ENCODE measurements around the gene CYP3A7. TPM values are rescaled to one million over a fixed set of nuclear protein-coding genes. Genes with fewer than 3 reads are reported as not detected.

Gene CYP3A7
- total RNA-seq, 4 donors from 2014 or later: not detected

DNA sequence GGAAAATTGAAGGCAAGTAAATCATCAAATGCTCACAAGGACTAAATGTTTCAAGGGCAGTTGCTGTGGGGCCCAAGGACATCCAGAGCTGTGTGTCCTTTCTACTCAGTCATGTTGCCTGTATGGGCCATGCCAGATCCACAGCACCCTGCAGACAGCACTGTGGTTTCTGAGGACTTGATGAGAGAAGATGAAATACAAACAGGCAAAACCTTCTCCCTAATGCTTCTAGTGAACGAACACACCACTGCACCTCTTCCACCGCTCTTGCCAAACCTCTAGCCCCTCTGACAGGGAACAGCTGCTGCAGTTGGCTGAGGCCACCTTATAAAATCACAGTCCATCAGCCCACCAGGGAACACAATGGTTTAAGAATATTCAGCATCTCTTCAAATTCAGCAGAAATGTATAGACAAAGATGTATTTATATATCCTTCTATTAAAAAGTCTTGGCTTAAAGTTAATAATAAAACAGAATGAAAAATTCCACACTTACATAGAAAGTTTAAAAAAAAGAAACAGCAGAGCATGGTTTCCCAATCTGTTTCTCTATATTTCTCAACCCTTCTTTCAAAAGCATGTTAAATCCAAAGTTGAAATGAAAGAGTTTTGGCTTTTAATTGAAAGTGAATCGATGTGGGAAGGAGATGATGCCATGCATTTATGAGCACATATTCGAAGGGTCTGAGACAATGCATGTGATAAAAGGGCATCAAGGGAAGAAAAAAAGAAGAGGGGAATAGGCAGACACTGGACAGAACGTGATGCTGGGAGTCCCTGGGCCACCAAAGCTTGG, 14.0 kb downstream of the CYP3A7 start:
- TF ChIP-seq, protein P1, sequence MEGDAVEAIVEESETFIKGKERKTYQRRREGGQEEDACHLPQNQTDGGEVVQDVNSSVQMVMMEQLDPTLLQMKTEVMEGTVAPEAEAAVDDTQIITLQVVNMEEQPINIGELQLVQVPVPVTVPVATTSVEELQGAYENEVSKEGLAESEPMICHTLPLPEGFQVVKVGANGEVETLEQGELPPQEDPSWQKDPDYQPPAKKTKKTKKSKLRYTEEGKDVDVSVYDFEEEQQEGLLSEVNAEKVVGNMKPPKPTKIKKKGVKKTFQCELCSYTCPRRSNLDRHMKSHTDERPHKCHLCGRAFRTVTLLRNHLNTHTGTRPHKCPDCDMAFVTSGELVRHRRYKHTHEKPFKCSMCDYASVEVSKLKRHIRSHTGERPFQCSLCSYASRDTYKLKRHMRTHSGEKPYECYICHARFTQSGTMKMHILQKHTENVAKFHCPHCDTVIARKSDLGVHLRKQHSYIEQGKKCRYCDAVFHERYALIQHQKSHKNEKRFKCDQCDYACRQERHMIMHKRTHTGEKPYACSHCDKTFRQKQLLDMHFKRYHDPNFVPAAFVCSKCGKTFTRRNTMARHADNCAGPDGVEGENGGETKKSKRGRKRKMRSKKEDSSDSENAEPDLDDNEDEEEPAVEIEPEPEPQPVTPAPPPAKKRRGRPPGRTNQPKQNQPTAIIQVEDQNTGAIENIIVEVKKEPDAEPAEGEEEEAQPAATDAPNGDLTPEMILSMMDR (IDR thresholded peaks at IDR 0.05; ENCODE audit: low read depth): no peak

DNA sequence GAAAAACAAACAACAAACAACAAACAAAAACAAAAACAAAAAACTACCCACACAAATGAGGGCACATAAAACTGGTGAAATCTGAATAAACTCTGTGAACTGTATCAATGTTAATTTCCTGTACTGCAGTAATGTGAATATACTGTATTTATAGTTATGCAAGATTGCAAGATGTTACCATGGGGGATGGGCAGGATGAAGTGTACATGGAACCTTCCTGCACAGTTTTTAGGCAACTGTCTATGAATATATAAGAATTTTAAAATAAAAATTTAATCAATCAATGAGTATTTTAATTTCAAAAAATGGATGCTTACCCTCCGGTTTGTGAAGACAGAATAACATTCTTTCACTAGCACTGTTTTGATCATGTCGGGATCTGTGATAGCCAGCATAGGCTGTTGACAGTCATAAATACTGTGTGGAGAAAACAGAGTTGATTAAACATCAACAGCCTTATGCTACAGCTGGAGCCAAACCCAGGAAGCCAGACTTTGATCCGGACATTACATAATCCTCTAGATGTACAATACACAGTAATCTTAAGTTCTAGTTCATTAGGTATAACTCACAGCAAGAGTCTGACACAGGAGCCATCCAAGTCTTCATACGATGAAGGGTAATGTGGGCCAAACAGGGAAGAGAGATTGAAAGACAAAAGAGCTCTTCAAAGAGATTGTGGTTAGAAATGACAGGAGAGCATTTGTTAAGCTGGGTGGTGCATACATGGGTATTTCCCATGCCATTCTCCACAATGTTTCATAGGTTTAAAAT, 14.8 kb downstream of the CYP3A7 start:
- TF ChIP-seq, protein P1 (IDR thresholded peaks at IDR 0.05; ENCODE audit: low read depth): no peak

DNA sequence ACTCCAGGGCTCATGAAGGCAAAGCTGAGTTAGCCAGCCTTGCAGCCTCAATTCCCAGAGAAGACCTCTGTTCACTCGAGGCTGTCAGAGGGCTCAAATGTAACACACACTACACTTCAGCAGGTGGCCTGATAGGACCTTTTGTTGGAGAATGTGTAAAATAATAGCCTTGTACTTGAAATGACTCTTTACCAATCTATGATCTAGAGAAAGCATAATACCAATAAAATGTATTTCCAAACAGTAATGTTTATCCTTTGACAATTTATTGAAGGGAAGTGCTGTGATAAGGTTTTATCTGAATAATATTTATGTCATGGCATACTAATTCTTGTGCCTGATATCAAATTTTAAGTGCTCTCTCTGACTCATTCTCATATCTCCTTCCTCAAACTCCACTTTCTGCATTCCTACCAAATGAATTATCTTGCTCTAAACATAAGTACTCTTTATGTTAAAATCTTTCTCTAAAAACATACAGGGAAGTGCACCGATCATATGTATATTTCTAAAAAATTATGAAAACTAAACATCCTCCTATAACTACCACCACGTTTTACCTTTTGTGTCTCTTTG, 20.9 kb downstream of the CYP3A7 start:
- TF ChIP-seq, protein P1 (IDR thresholded peaks at IDR 0.05; ENCODE audit: low read depth): no peak

DNA sequence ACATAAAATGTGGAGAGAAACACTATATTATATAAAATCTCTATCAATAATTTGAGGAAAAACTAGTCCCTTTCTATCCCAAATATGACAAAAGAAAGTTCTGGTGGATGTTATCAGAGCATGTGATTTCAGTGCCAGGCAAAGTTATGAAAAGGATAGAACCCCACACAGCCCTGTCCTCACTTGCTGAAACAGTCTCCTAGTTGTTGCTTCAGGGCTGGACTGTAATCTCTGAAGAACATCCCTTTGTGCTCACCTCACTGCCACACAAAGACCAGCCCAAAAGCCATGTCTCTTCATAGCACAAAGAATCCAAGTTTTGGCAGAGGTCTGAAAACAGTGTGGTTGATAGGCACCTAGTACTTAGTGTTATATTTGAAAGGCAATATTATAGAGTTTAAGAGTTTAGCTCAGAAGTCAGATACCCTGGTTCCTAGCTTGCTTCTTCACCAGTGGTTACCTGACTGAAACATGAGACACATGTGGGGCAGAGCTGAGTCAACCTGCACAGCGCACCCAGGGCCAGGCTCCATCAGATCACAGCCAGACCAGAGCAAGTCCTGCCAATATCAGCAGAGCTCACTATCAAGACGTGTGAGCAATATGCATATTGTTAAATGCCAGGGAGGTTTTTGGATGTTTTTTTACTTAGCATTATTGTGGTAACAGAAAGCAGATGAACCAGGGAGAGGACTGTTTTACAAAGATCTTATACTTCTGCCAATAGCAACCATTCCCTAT, 25.0 kb downstream of the CYP3A7 start:
- TF ChIP-seq, protein P1 (IDR thresholded peaks at IDR 0.05; ENCODE audit: low read depth): no peak

DNA sequence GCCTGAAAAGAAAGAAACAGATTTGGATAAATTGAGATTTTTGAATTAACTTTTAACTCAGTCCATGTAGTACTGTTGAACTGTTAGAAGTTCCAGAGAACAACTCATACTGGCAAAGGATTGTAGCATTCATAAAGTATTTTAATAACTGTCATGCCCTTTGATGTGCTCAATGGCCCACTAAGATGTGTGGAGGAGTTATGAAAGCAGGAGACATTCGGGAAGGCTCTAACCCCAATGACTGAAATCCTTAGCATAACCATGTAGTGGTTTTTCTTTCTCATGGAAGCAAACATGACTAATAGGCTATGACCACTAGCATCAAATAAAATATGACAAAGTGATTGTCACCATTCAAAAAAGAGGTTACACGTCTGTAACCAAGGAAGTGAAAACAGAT, 25.7 kb downstream of the CYP3A7 start:
- TF ChIP-seq, protein P1 (IDR thresholded peaks at IDR 0.05; ENCODE audit: low read depth): no peak

DNA sequence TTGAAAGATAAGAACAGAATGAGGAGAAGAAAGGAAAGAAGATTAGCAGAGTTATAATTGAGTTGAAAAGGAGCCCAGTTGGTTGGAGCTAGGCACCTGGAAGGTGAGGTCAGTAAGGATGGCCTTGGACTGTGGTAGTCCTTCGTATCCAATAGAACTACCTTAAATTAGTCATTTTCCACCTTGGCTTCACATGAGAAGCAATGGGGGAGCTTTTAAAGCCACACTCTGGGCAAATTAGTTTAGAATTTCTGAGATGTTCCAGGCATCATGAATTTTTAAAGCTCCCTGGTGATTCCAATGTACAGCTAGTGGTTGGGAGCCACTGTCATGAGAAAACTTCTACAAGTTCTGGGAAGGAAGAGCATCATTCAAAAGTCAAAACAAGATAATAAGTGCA, 27.9 kb downstream of the CYP3A7 start:
- TF ChIP-seq, protein P1 (IDR thresholded peaks at IDR 0.05; ENCODE audit: low read depth): no peak

Data from subcutaneous adipose tissue (tissue), 4 donors.